GM13977 (cell line): ENCODE measurements around the gene CALML4.
"Not testable (repeated sequence)": the region's sequence is repeated elsewhere in the genome, so short reads cannot be mapped to it uniquely, and the experiment has no call there.

Source experiments
- DNase-seq: peaks from one replicate; pipeline ENCODE4 v3.0.0; 2012; ENCODE audit warnings: low spot score
- in situ Hi-C: fragments of 300-500 bp; cut with MboI; formaldehyde crosslinking; loops from one replicate; pipeline ENCODE4 v1.12.0; 2022; ENCODE audit warnings: low sequenced_read_pairs, low pct_unique_long_range_greater_than_20kb, mixed read lengths, inconsistent platforms; ENCODE audit not compliant: unreplicated experiment
- TF ChIP-seq, protein P1 (sequence below): IDR thresholded peaks from 2 replicates; pipeline ENCODE4 v1.5.1; 2012; ENCODE audit warnings: mild to moderate bottlenecking, control low read depth; ENCODE audit not compliant: insufficient read depth; ENCODE audit errors: extremely low read depth, missing control alignments

Gene CALML4

DNA sequence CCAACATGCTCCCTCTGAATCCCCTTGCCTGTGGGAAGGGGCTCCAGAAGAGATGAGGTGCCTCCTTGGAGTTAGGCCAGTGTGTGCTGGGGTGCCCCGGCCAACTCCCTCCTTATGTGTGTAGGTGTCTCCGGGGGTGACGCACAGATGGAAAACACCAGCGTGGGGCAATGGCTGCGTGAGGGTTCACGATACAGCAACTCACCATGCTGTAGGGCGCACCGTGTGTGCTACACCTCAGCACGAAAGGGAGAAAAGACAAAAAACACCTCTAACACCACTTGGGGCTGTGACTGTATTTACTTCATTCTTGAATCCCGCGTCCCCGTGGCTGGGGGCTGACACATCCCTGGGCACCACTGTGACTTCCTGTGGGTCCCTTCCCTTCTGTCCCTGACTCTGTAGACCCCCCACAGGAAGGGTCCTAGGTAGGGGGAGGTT lies 1.6 kb upstream of the CALML4 start:
- TF ChIP-seq, protein P1, sequence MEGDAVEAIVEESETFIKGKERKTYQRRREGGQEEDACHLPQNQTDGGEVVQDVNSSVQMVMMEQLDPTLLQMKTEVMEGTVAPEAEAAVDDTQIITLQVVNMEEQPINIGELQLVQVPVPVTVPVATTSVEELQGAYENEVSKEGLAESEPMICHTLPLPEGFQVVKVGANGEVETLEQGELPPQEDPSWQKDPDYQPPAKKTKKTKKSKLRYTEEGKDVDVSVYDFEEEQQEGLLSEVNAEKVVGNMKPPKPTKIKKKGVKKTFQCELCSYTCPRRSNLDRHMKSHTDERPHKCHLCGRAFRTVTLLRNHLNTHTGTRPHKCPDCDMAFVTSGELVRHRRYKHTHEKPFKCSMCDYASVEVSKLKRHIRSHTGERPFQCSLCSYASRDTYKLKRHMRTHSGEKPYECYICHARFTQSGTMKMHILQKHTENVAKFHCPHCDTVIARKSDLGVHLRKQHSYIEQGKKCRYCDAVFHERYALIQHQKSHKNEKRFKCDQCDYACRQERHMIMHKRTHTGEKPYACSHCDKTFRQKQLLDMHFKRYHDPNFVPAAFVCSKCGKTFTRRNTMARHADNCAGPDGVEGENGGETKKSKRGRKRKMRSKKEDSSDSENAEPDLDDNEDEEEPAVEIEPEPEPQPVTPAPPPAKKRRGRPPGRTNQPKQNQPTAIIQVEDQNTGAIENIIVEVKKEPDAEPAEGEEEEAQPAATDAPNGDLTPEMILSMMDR, result no peak
- peak; percentile 9 for DNase-seq
- in situ Hi-C loops, result no loop called here

DNA sequence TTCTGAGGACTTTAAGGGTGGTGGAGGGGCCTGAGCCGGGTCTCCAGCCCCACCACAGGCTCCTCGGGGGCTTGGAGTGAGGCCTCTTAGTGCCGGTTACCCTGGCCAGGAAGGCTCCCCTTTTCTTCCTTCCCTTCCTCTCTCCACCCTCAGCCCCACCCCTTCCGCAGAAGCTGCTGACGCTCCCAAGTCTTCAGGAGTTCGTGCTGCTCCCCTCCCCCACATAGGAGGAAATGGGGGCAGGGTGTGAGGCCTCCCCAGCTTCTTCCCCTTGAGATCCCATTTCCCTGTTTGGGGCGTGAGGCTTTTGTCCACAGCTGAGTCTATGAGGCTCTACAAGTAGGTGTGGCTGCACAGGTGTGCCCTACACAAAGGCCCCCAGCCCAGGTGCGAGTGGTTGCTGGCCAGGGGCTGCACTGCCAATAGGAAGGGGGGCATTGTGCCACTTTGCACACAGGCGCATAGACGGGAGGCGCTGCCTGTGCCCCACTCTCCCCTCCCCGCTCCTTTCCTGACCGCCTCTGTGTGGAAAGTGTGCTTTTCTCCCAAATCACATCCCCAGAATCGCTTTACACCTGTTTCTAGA lies 915 bp upstream of the CALML4 start:
- TF ChIP-seq, protein P1, result no peak
- in situ Hi-C loops, result no loop called here
- DNase-seq, result peak; percentile 19

DNA sequence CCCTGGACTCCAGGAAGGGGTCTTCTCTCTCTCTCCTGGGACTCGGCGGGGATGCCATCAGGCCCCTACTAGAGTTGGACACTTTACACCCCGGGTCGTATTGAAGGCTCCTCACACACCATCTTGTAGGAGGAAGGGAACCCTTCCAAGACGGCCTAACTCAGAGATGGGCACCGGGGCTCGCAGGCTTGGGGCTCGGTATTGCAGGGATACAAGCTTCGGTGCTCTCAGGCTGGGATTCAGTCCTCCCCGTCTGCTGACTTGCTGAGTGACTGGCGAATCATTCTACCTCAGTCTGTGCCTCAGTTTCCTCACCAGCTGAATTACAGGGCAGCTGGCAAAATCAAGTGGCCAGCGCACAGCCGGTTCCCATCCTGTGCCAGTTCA lies 419 bp upstream of the CALML4 start:
- in situ Hi-C loops, result no loop called here
- DNase-seq, result no peak
- TF ChIP-seq, protein P1, result no peak

DNA sequence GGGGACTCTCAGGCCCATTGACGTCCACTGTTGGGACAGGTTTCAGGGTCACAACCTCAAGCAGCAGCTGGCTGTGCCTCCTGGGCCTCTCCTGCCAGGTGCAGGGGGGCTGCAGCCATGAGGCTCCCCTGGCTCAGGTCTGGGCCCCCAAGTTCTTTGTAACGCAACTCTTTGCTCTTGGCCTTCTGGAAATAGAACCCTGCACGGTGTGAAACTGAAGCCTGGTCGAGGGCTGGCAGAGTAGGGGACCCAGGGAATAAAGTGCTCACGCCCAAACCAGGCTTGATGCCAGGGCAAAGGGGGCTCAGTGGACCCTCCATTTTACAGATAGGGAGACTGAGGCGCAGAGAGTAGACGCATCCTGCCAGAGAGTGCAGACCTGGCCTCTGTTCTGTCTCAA lies 771 bp downstream of the CALML4 start:
- in situ Hi-C loops, result no loop called here
- TF ChIP-seq, protein P1, result no peak
- peak; percentile 6 for DNase-seq

DNA sequence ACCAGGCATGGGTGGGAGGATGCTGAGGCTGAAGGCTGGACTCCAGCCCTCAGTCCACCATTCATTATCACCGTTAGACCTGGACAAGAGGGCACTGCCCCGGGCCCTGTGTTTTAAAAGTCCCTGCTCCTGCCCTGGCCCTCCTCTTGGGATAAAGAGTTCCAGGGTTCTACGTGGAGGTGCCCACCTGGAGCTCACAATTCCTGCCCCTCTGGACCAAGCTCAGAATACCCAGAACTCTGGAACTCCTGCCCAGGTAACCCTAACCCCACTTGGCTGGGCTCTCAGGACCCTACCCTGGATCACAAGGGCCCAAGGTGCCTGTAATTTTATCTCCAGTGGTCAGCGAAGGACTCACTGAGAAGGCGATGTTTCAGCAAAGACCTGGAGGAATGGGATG lies 1.2 kb downstream of the CALML4 start:
- in situ Hi-C loops, result no loop called here
- TF ChIP-seq, protein P1, result no peak
- DNase-seq, result no peak

DNA sequence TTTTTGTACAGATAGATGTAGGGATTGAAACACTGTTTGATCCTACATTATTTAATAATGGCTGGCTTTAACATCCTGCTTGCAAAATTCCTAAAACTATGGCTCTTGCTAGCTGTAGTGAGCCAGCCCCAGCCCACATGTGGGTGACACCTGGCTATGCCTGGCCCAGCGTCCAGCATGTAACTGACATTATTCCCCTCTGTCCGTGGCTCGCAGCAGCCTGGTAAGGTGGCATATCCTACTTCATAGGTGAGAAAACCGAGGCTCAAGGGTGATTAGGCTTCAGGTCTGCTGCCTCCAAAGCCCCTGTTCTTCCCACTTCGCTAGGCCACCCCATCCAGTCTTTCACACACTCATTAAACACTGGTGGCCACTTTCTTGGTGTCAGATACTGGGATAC lies 1.6 kb downstream of the CALML4 start:
- no peak for DNase-seq
- in situ Hi-C loops, result no loop called here
- TF ChIP-seq, protein P1, result no peak

DNA sequence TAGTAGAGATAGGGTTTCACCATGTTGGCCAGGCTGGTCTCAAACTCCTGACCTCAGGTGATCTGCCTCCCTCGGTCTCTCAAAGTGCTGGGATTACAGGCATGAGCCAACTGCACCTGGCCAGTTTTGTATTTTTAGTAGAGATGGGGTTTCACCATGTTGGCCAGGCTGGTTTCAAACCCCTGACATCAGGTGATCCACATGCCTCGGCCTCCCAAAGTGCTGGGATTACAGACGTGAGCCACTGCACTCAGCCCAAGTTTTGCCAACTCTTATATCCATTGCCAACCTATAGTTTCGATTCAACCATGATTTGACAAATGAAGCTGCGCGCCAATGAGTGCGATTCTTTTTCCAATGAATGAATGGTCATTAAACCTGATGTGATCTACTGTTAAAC lies 2.1 kb downstream of the CALML4 start:
- DNase-seq, in situ Hi-C loops: not testable (repeated sequence)
